Measurements from ENCODE around the gene SULT1A1.
"Not testable (repeated sequence)": the region's sequence is repeated elsewhere in the genome, so short reads cannot be mapped to it uniquely, and the experiment has no call there.

The SULT1A1 gene

GRCh38 chr16:28591355-28591754, 18.5 kb downstream of the SULT1A1 start:
- DNase-seq (ENCODE audit: low read depth), result no peak

- no peak for DNase-seq (ENCODE audit: low read depth)
These were observed 19.2 kb downstream of the SULT1A1 start for GRCh38 chr16:28590384-28591340.

DNA sequence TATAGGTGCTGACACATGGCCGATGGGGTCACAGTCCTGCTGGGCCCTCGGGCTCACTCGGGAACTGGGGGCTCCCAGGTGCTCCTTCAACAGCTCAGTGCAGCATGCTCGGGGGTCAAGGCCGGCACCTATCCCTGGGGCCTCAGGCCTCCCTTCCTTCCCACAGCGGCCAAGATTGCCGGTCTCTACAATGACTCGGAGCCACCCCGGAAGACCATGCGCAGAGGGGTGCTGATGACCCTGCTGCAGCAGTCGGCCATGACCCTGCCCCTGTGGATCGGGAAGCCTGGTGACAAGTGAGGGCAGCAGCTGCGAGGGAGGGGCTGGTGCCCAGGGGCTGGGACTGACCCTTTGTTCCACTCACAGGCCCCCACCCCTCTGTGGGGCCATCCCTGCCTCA, 19.9 kb downstream of the SULT1A1 start:
- DNase-seq (ENCODE audit: low read depth), result no peak

DNA sequence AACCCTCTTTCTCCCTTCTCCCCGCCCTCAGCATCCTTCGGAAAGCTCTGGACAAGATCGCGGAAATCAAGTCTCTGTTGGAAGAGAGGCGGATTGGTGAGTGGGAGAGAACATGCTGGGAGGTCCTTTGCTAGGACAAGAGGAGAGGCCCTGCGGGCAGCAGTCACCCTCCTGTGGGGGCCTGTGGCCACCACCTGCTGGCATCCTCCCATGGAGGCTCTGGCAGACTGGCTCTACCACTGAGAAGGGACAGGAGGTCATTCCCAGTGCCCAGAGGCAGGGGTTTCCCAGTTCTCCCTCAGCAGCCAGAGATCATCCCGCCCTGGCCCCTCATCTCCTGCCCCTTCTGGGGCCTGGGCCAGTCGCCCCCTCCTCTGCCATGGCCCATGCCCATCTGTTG, 20.8 kb downstream of the SULT1A1 start:
- DNase-seq (ENCODE audit: low read depth), result no peak

DNA sequence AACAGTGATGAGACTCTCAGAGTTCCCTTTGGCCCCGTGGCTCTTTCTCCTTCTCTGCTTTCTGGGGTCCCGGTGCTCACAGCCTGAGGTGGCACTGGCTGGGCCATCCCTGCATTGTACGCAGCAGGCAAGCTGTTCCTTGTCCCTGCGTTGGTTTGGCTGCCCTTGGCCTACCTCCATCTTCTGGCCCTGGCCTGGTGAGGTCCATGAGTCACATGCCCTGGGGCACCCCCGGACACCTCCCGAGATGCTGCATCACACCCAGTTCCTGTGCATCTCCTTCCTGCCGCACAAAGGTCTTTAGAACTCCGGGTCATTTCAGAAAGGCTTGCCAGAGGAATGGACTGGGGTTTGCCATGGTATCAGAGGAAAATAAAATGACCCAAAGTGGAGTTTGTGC, 22.5 kb downstream of the SULT1A1 start:
- no peak for DNase-seq (ENCODE audit: low read depth)

DNA sequence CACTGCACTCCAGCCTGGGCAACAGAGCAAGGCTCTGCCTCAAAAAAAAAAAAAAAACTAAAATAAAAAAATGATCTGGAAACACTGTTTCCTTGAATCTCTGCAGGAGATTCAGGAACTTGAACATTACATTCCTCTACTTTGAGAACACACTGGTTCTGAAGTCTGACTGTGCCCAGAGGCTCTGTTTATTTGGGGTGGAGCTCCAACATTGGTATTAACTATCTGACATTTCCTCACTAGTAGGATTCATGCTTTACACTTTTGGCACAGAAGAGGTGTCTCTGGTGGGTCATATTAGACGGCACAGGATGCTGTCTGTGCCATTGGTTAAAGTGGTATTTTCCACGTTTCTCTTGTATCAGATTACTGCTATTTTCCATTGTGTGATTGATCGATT, 23.4 kb downstream of the SULT1A1 start:
- DNase-seq (ENCODE audit: low read depth), result no peak

DNA sequence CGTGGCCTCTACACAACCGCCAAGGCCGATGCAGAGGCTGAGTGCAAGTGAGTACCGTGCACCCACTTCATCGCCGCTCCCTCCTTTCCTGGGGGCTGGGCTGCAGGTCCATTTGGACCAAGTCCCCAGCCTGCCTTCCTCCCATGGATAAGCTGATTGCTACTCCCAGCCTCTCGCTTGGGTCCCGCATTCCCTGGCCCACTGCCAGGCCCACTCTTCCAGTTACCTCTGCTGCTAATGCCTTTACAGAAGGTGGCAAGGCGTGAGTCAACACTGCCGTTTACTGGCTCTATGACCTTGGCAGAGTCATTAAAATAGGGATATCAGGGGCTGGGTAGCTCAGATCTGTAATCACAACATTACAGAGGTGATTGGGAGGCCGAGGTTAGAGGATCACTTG, 24.2 kb downstream of the SULT1A1 start:
- no peak for DNase-seq (ENCODE audit: low read depth)

- no peak for DNase-seq (ENCODE audit: low read depth)
These were observed 29.0 kb downstream of the SULT1A1 start for GRCh38 chr16:28580726-28581315.

DNA sequence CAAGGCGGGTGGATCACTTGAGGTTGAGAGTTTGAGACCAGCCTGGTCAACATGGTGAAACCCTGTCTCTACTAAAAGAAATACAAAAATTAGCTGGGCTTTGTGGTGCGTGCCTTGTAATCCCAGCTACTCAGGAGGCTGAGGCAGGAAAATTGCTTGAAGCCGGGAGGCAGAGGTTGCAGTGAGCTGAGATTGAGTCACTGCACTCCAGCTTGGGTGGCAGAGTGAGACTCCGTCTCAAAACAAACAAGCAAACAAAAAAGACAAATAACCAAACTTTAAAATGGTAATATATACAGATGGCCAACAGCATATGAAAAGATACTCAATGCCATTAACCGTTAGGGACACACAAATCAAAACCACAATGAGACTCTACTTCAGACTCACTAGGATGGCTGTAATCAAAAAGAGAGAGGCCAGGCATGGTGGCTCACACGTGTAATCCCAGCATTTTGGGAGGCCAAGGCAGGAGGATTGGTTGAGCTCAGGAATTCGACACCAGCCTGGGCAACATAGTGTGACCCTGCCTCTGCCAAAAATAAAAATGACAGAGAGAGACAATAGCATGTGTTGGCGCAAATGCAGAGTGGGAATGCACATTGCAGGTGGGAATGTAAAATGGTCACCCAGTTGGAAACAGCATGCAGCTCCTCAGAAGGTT, 34.3 kb downstream of the SULT1A1 start:
- no peak for DNase-seq (ENCODE audit: low read depth)

DNA sequence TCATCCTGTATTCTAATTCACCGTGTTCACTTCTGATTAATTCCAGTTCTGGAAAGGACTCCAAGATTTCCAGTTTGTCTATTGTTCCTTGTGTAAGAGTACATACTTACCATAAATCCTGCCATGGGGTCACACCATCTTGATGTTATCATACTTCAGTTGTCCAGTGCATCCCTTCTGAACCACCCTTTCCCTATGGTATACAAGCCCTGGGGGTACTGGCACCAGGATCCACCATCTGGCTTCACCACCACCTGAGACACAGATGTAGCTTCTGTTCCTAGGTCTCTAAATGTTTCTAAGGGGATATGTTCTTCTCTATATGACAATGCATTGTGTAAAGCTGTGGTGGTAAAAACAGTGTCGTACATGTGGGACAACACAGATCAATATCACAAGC, 34.9 kb downstream of the SULT1A1 start:
- DNase-seq (ENCODE audit: low read depth), result no peak

DNA sequence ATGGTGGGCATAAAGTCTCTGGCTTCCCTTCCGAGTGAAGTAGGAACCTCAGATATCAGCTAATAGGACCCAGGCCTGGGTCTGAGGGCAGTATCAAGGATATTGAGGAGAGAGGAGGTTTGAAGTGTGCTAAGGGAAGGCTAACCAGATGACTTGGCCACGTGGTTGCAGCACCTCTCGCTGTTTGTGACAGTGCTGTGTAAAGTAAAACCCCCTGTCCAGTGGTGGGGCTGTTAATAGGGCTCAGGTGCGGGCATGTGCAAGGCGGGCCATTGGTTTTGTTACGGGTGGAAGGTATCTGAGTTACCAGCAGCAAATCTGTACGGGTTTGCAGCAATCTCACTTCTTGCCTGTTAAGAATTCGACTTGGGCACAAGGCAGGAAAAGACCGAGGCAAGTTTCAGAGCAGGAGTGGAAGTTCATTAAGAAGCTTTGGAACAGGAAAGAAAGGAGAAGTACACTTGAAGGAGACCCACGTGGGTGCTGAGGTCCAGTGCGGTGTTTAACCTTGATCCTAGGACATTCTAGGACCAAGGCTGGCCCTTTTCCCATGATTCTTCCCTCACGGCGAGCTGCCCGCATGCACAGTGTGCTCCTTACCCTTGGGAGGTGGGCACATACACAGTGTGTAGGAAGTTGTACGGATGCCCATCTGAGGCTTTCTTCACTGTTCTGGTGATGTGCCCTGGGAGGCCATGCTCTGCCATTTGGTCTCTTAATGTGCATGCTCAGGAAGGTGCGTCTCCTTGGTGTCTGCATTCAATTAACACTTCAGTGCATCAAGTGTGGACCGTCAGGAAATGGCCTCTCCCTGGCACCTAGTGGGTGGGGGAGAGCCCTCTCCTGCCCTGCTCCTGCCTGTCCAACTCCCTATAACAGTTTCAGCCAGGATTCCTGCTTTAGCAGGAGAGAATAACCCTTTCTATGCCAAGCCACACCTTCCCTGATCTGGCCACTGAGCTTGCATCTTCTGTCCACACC, 35.8 kb downstream of the SULT1A1 start:
- no peak for DNase-seq (ENCODE audit: low read depth)

- DNase-seq (ENCODE audit: low read depth), result no peak
These were observed 36.9 kb downstream of the SULT1A1 start for GRCh38 chr16:28572696-28573510.

GRCh38 chr16:28569968-28570752, 39.7 kb downstream of the SULT1A1 start:
- no peak for DNase-seq (ENCODE audit: low read depth)

- DNase-seq (ENCODE audit: low read depth), result no peak
These were observed 40.8 kb downstream of the SULT1A1 start for GRCh38 chr16:28569021-28569420.

GRCh38 chr16:28567292-28567691, 42.6 kb downstream of the SULT1A1 start:
- DNase-seq (ENCODE audit: low read depth), result no peak

GRCh38 chr16:28566233-28566925, 43.5 kb downstream of the SULT1A1 start:
- DNase-seq (ENCODE audit: low read depth), result not testable (repeated sequence)

- DNase-seq (ENCODE audit: low read depth), result no peak
These were observed 46.6 kb downstream of the SULT1A1 start for GRCh38 chr16:28563218-28563617.

DNA sequence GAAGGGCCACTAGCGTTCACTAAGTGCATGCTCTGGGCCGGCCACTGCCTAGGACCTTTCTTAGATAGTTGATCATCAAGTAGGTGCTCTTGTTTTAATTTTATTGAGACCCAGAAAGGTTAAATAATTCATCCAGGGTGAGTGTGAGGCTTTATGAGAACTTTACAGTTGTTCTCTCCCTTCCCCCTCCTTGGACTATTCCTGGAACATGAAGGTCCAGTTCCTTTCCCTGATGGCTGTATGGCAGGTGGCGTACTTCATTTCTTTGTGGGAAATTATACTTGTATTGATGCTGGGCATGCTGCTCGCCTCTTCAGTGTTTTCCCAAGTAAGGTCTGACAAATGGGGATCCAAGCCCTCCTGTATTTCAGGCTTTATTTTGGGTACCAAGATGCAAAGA, 47.6 kb downstream of the SULT1A1 start:
- no peak for DNase-seq (ENCODE audit: low read depth)

DNA sequence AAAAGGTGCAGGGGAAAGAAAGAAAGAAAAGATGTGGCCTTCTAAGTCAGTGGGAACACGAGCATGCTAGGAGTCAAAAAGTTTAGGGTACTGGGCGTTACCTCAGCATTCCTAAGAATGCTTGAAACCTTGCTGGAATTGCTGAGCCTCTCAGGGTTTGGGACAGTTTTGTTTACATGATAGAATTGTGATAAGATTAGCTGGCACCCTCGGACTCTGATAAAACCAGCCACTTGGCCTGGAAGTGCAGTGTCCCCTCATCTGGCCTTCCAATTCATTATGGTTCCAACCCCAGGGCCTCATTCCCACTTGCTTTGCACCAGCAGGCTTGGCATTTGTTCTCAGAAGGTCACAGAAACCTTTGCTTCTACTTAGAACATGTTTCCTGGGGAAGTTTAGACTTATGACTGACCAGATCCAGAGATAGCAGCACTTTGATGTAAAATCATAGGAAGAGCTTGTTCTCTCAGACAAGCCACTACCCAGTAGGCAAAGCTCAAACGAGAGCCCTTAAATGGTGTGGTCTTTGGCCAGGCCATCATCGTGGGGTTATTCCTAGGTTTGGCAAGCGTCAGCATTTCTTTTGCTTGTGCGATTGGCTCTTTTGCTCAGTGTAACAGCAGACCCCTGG, 48.2 kb downstream of the SULT1A1 start:
- no peak for DNase-seq (ENCODE audit: low read depth)
